ENCODE measurements around the gene ATP10A.

Gene ATP10A

GRCh38 chr15:25731411-25731810 is 131.7 kb downstream of the ATP10A start:
- Histone ChIP-seq H3K27ac (ENCODE audit: low read length) (no peak overlapping the region), H3K9me3 (replicated peaks; ENCODE audit: insufficient read depth, low read length) (no peaks in the 10 kb centered on the region), H3K27me3 (replicated peaks; ENCODE audit: insufficient read depth, low read length) (no peaks in the 10 kb centered on the region), H3K9me2 (replicated peaks; ENCODE audit: insufficient read depth, low read length) (no peaks in the 10 kb centered on the region), H3K4me2 (ENCODE audit: low read depth, low read length) (no peak overlapping the region), H2AFZ (ENCODE audit: low read length) (no peak overlapping the region), H3K79me2 (ENCODE audit: low read length) (no peaks in the 10 kb centered on the region), H3K4me3 (ENCODE audit: low read length) (no peak overlapping the region), H3K36me3 (replicated peaks; ENCODE audit: insufficient read depth, low read length) (no peaks in the 10 kb centered on the region), H3K9ac (ENCODE audit: low read length) (no peak overlapping the region), H3F3A (ENCODE audit: insufficient read depth, low read length) (no peaks in the 10 kb centered on the region), H3K4me1 (ENCODE audit: low read length) (no peaks in the 10 kb centered on the region), H4K20me1 (ENCODE audit: insufficient read depth, low read length) (no peaks in the 10 kb centered on the region)
- DNase-seq, result no peak
- TF ChIP-seq CTCF (IDR thresholded peaks at IDR 0.05; ENCODE audit: low read length) (no peak), EZH2phosphoT487 (IDR thresholded peaks at IDR 0.05; ENCODE audit: low read length) (no peak), EZH2 (optimal IDR thresholded peaks at IDR 0.05; ENCODE audit: low read depth, low read length) (no peak)

- Histone ChIP-seq H3K4me1 (ENCODE audit: low read length) (no peaks in the 10 kb centered on the region), H3K27ac (ENCODE audit: low read length) (no peak overlapping the region), H2AFZ (ENCODE audit: low read length) (no peak overlapping the region), H3F3A (ENCODE audit: insufficient read depth, low read length) (no peaks in the 10 kb centered on the region), H4K20me1 (ENCODE audit: insufficient read depth, low read length) (no peaks in the 10 kb centered on the region), H3K27me3 (replicated peaks; ENCODE audit: insufficient read depth, low read length) (no peaks in the 10 kb centered on the region), H3K79me2 (ENCODE audit: low read length) (no peaks in the 10 kb centered on the region), H3K4me3 (ENCODE audit: low read length) (no peak overlapping the region), H3K4me2 (ENCODE audit: low read depth, low read length) (no peak overlapping the region), H3K9ac (ENCODE audit: low read length) (no peak overlapping the region), H3K36me3 (replicated peaks; ENCODE audit: insufficient read depth, low read length) (no peaks in the 10 kb centered on the region), H3K9me3 (replicated peaks; ENCODE audit: insufficient read depth, low read length) (no peaks in the 10 kb centered on the region), H3K9me2 (replicated peaks; ENCODE audit: insufficient read depth, low read length) (no peaks in the 10 kb centered on the region)
- no peak for DNase-seq
- TF ChIP-seq EZH2phosphoT487 (IDR thresholded peaks at IDR 0.05; ENCODE audit: low read length), result no peak
- no peak for TF ChIP-seq CTCF (IDR thresholded peaks at IDR 0.05; ENCODE audit: low read length)
- no peak for TF ChIP-seq EZH2 (optimal IDR thresholded peaks at IDR 0.05; ENCODE audit: low read depth, low read length)
These were observed 132.2 kb downstream of the ATP10A start for GRCh38 chr15:25730918-25731317.

GRCh38 chr15:25728816-25729215 is 134.3 kb downstream of the ATP10A start:
- Histone ChIP-seq H3K27ac (ENCODE audit: low read length) (no peak overlapping the region), H4K20me1 (ENCODE audit: insufficient read depth, low read length) (no peaks in the 10 kb centered on the region)
- TF ChIP-seq CTCF (IDR thresholded peaks at IDR 0.05; ENCODE audit: low read length) (no peak), EZH2phosphoT487 (IDR thresholded peaks at IDR 0.05; ENCODE audit: low read length) (no peak), EZH2 (optimal IDR thresholded peaks at IDR 0.05; ENCODE audit: low read depth, low read length) (no peak)

More at GRCh38 chr15:25728816-25729215, 134.3 kb downstream of the ATP10A start:
- Histone ChIP-seq H2AFZ (ENCODE audit: low read length) (no peak overlapping the region), H3F3A (ENCODE audit: insufficient read depth, low read length) (no peaks in the 10 kb centered on the region), H3K27me3 (replicated peaks; ENCODE audit: insufficient read depth, low read length) (no peaks in the 10 kb centered on the region), H3K4me2 (ENCODE audit: low read depth, low read length) (no peak overlapping the region), H3K9me3 (replicated peaks; ENCODE audit: insufficient read depth, low read length) (no peaks in the 10 kb centered on the region), H3K9me2 (replicated peaks; ENCODE audit: insufficient read depth, low read length) (no peaks in the 10 kb centered on the region), H3K4me1 (ENCODE audit: low read length) (no peaks in the 10 kb centered on the region), H3K79me2 (ENCODE audit: low read length) (no peaks in the 10 kb centered on the region), H3K9ac (ENCODE audit: low read length) (no peak overlapping the region), H3K36me3 (replicated peaks; ENCODE audit: insufficient read depth, low read length) (no peaks in the 10 kb centered on the region), H3K4me3 (ENCODE audit: low read length) (no peak overlapping the region)
- no peak for DNase-seq

Data from MM.1S (cell line).